Thyroid gland (tissue), 4 donors: ENCODE results near the gene RNF215.

Experiments
- CTCF ChIP-seq, 6 experiments: fragments of 200-600 bp in 3 of 6; fragments of 450-650 bp in 3 of 6; sonication (generic) in 3 of 6; IDR thresholded peaks; one replicate each; pipeline ENCODE4 v1.5.1; 2016 to 2019; ENCODE audit warnings: antibody characterized with exemption in 6 of 6, mild to moderate bottlenecking in 2 of 6, inconsistent platforms in 1 of 6, moderate library complexity in 1 of 6
- POLR2A ChIP-seq, 2 donors: fragments of 450-650 bp; IDR thresholded peaks; one replicate each; pipeline ENCODE4 v1.6.1; 2017; ENCODE audit warnings: antibody characterized with exemption in 2 of 2, mild to moderate bottlenecking in 2 of 2, moderate library complexity in 1 of 2

- TF ChIP-seq POLR2A (IDR thresholded peaks at IDR 0.05) = no peak
- no peak for TF ChIP-seq CTCF (IDR thresholded peaks at IDR 0.05)
Observed at GRCh38 chr22:30354644-30355043, 32.6 kb downstream of the RNF215 start.
